ENCODE data around the gene TMC7. TPM values are rescaled to one million over a fixed set of nuclear protein-coding genes. Genes with fewer than 3 reads are reported as not detected.

Gene TMC7
- total RNA-seq, 2 donors from 2014 or later: 1.6 to 2.9 TPM

DNA sequence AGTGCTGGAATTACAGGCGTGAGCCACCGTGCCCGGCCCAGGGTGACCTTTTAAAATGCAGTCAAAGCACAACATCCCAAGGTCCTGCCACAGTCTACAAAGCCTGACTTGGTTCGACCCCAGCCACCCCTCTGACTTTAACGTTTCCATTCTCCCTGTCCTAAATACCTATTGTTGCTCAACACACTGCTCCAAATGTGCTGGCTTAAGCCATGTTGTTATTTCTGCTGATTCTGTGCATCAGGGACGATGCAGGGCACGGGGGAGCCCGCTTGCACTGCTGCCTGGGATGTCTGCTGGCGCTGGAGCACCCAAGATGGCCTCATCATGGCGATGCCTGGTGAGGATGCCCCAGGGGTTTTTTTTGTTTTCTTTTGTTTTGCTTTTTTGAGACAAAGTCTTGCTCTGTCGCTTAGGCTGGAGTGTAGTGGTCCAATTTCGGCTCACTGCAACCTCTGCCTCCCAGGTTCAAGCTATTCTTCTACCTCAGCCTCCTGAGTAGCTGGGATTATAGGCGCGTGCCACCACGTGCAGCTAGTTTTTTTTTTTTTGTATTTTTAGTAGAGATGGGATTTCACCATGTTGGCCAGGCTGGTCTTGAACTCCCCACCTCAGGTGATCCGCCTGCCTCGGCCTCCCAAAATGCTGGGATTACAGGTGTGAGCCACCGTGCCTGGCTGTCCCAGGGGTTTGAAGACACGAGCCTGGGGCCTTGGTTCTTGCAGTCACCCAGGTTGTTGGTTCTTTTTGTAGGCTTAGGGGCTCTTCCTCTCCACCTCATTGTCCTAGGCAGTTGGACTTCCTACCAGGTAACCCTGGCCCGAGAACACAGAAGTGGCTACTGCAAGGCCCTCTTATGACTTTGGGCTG lies 22.9 kb downstream of the TMC7 start:
- Histone ChIP-seq H3K4me3 (no peak overlapping the region), H3K27me3 (replicated peaks; ENCODE audit: insufficient read depth) (no peaks in the 10 kb centered on the region), H3K27ac (no peak overlapping the region), H3K36me3 (no peaks in the 10 kb centered on the region), H3K9me3 (no peaks in the 10 kb centered on the region), H3K4me1 (replicated peaks) (no peaks in the 10 kb centered on the region)
- intact Hi-C loops (cut with DNase I): no loop called here
- TF ChIP-seq POLR2AphosphoS5 (IDR thresholded peaks at IDR 0.05) (no peak), CTCF (IDR thresholded peaks at IDR 0.05) (no peak), POLR2A (IDR thresholded peaks at IDR 0.05) (no peak)
- WGBS: 94% methylated on average over 20 of the region's 20 CpGs
- no peak for DNase-seq (ENCODE audit: low spot score)

DNA sequence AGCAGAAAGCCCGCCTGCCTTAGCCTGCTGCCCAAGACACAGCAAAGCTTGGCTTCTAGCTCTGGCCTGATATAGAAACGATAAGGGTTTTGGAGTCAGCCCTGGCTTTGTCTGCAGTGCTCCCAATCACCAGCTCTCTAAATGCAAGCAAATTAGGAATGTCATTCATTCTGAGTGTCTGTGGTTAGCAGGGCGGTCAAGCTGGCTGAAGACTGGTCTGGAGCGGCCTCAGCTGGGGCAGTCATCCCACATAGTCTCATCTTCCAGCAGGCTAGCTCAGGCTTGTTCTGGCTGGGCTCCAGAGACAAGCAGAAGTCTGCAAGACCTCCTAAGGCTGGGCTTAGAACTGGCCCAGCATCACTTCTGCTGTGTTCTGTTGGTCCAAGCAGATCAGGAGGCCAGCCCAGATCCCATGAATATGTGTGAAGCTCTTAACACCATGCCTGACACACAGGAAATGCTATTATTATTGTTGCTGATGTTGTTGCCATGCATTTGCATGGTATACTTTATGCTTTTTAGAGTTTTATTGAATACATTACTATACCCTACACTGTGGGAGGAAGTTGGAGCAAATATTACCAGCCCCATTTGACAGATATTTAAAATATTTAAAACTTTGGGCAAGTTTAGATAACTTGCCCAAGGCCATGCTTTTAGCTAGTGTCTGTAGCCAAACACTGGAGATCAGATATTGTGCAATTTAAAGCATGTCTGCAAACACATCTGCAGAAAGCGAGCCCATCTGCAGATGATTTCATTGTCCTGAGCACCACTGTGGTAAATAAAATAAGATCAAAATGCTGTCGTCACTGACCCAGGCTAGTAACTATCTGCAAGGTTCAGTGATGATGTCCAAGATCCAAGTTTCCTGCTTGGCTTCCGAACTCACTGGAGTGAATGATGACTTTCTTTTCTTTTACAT lies 24.8 kb downstream of the TMC7 start:
- Histone ChIP-seq H3K27ac (no peak overlapping the region), H3K36me3 (no peaks in the 10 kb centered on the region), H3K9me3 (no peaks in the 10 kb centered on the region), H3K27me3 (replicated peaks; ENCODE audit: insufficient read depth) (no peaks in the 10 kb centered on the region), H3K4me1 (replicated peaks) (no peaks in the 10 kb centered on the region), H3K4me3 (no peak overlapping the region)
- no peak for TF ChIP-seq POLR2A (IDR thresholded peaks at IDR 0.05)
- no peak for TF ChIP-seq CTCF (IDR thresholded peaks at IDR 0.05)
- no peak for TF ChIP-seq POLR2AphosphoS5 (IDR thresholded peaks at IDR 0.05)
- 60% methylated on average over 7 of the region's 7 CpGs for WGBS
- no peak for DNase-seq (ENCODE audit: low spot score)
- intact Hi-C loops (cut with DNase I): no loop called here

DNA sequence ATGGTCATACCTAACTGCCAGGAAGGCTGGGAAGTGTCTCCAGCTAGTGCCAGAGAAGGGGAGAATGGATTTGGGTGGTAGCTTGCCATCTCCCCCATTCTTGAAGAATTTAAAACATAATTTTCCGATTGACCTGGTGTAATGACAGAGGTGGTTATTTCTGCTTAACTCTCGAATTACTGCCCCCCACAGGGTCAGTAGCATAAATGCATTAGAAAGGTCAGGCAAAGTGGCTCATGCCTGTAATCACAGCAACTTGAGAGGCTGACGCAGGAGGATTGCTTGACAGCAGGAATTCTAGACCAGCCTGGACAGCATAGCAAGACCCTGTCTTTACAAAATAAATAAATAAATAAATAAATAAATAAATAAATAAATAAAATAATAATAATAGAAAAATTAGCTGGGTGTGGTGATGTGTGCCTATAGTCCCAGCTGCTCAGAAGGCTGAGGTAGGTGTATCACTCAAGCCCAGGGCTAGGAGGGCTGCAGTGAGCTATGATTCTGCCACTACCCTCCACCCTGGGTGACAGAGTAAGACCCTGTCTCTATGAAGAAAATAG lies 27.5 kb downstream of the TMC7 start:
- Histone ChIP-seq H3K4me3 (no peak overlapping the region), H3K27me3 (replicated peaks; ENCODE audit: insufficient read depth) (no peaks in the 10 kb centered on the region), H3K4me1 (replicated peaks) (no peaks in the 10 kb centered on the region), H3K27ac (no peak overlapping the region), H3K9me3 (no peaks in the 10 kb centered on the region), H3K36me3 (no peaks in the 10 kb centered on the region)
- 80% methylated on average over 3 of the region's 3 CpGs for WGBS
- DNase-seq (ENCODE audit: low spot score): no peak
- TF ChIP-seq CTCF (IDR thresholded peaks at IDR 0.05) (no peak), POLR2A (IDR thresholded peaks at IDR 0.05) (no peak), POLR2AphosphoS5 (IDR thresholded peaks at IDR 0.05) (no peak)
- intact Hi-C loops (cut with DNase I): no loop called here

DNA sequence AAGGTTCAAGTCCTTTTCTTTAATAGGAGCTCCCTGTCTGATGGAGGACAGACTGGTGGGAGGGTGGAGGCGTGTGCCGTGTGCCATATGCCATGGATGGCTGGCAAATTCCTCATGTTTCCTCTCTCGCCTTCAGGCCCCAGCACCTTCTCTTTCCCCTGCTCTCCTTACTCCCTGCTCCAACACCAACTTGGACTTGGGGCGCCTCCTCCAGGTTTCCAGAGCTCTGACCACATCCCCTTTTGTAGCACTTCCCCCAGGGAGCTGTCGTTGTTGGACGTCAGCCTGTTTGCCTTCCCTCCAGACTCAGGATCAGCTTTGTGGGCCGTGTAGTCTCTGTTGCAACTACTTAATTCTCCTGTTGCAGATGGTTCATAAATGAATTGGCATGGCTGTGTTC lies 30.7 kb downstream of the TMC7 start:
- no peak for DNase-seq (ENCODE audit: low spot score)
- intact Hi-C loops (cut with DNase I): no loop called here
- WGBS: 73% methylated on average over 7 of the region's 7 CpGs
- Histone ChIP-seq H3K4me3 (no peak overlapping the region), H3K36me3 (no peaks in the 10 kb centered on the region), H3K4me1 (replicated peaks) (no peaks in the 10 kb centered on the region), H3K27me3 (replicated peaks; ENCODE audit: insufficient read depth) (no peaks in the 10 kb centered on the region), H3K27ac (no peak overlapping the region), H3K9me3 (no peaks in the 10 kb centered on the region)
- TF ChIP-seq CTCF (IDR thresholded peaks at IDR 0.05) (no peak), POLR2AphosphoS5 (IDR thresholded peaks at IDR 0.05) (no peak), POLR2A (IDR thresholded peaks at IDR 0.05) (no peak)

Data from prostate gland (tissue), 2 donors.